Occipital lobe (tissue), 2 donors: Measurements from ENCODE around the gene CTBP2. TPM values are rescaled to one million over a fixed set of nuclear protein-coding genes. Genes with fewer than 3 reads are reported as not detected.
A peak's percentile ranks its signal among the peaks of the same experiment; 100 is the strongest.

Experiments used
- DNase-seq: peaks from one replicate; lab custom pipeline; 2025; lab: John Stamatoyannopoulos, UW
- total RNA-seq: library from RNA; depleted of rRNA; stranded (reverse); fragments of >200 nt; gene quantifications from one replicate; pipeline ENCODE4 v1.2.3, GENCODE V29; 2014

The CTBP2 gene
- total RNA-seq, 1 donor from 2014 or later, result 52.9 TPM

- no peak for DNase-seq
Measured at GRCh38 chr10:125011926-125012705, 148.2 kb downstream of the CTBP2 start.

- no peak for DNase-seq
Measured at GRCh38 chr10:125011171-125011925, 149.0 kb downstream of the CTBP2 start.

GRCh38 chr10:125010362-125010761 lies 150.0 kb downstream of the CTBP2 start:
- no peak for DNase-seq

GRCh38 chr10:125009661-125010161 lies 150.7 kb downstream of the CTBP2 start:
- DNase-seq, result no peak

- DNase-seq, result no peak
Measured at GRCh38 chr10:125008689-125009638, 151.4 kb downstream of the CTBP2 start.

GRCh38 chr10:125007436-125007835 lies 152.9 kb downstream of the CTBP2 start:
- DNase-seq, result no peak

GRCh38 chr10:125006921-125007426 lies 153.4 kb downstream of the CTBP2 start:
- no peak for DNase-seq

GRCh38 chr10:125006188-125006680 lies 154.1 kb downstream of the CTBP2 start:
- no peak for DNase-seq

GRCh38 chr10:125005312-125006187 lies 154.8 kb downstream of the CTBP2 start:
- DNase-seq, result peak; percentile 31

- DNase-seq, result no peak
Measured at GRCh38 chr10:125004571-125005311, 155.6 kb downstream of the CTBP2 start.

GRCh38 chr10:125003901-125004467 lies 156.4 kb downstream of the CTBP2 start:
- no peak for DNase-seq

- no peak for DNase-seq
Measured at GRCh38 chr10:125003146-125003900, 157.0 kb downstream of the CTBP2 start.

GRCh38 chr10:125002423-125003145 lies 157.8 kb downstream of the CTBP2 start:
- no peak for DNase-seq

- no peak for DNase-seq
Measured at GRCh38 chr10:125002047-125002422, 158.3 kb downstream of the CTBP2 start.

GRCh38 chr10:125001313-125002046 lies 158.9 kb downstream of the CTBP2 start:
- no peak for DNase-seq

GRCh38 chr10:125000366-125001312 lies 159.7 kb downstream of the CTBP2 start:
- no peak for DNase-seq
